SK-N-SH treated with all-trans-retinoic acid at 6 μM for 48 hours (cell line): ENCODE results near the gene CASP6.

Experiments used
- ARNTL ChIP-seq: fragments of 450-650 bp; formaldehyde crosslinking; IDR thresholded peaks from 2 replicates; pipeline ENCODE4 v1.5.0; 2020; ENCODE audit warnings: low read depth, mild to moderate bottlenecking, moderate library complexity, borderline replicate concordance
- BACH2 ChIP-seq: fragments of 250-450 bp; sonication (Bioruptor Pico); IDR thresholded peaks from 2 replicates; pipeline ENCODE4 v1.9.0; 2021; ENCODE audit warnings: mild to moderate bottlenecking, borderline replicate concordance
- ISL1 ChIP-seq: fragments of 250-450 bp; sonication (Bioruptor Pico); IDR thresholded peaks from 2 replicates; pipeline ENCODE4 v2.1.2; 2022; ENCODE audit warnings: mild to moderate bottlenecking, moderate library complexity
- RARB ChIP-seq: fragments of 250-450 bp; sonication (Bioruptor Pico); IDR thresholded peaks from 2 replicates; pipeline ENCODE4 v1.8.0; 2021; ENCODE audit warnings: mild to moderate bottlenecking, moderate library complexity
- ZC3H10 ChIP-seq: fragments of 250-450 bp; sonication (Bioruptor Pico); IDR thresholded peaks from 2 replicates; pipeline ENCODE4 v1.5.1; 2021; ENCODE audit warnings: mild to moderate bottlenecking, moderate library complexity
- ZNF565 ChIP-seq: fragments of 450-650 bp; formaldehyde crosslinking; conservative IDR thresholded peaks from 2 replicates; pipeline ENCODE4 v1.5.0; 2020; ENCODE audit warnings: low read depth, mild to moderate bottlenecking, moderate library complexity
- ZNF8 ChIP-seq: fragments of 450-650 bp; formaldehyde crosslinking; IDR thresholded peaks from 2 replicates; pipeline ENCODE4 v1.5.0; 2020; ENCODE audit warnings: mild to moderate bottlenecking, moderate library complexity
- TF ChIP-seq, protein P1 (sequence below): fragments of 250-450 bp; sonication (Bioruptor Pico); IDR thresholded peaks from 2 replicates; pipeline ENCODE4 v1.8.0; 2020; ENCODE audit warnings: mild to moderate bottlenecking, moderate library complexity, borderline replicate concordance

DNA sequence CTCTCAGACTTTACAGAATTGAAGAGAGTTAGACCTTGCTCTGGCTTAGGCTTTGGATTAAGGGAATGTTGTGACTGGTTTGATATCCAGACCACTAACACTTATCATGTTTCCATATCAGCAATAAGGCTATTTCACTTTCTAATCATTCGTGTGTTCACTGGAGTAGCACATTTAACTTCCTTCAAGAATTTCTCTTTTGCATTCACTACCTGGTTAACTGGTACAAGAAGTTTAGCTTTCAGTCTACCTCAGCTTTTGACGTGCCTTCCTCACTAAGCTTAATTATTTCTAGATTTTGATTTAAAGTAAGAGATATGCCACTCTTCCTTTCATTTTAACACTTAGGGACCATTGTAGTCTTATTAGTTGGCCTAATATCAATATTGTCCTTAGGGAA is 62.6 kb downstream of the CASP6 start:
- no peak for TF ChIP-seq ISL1 (CRISPR knock-in tag)
- no peak for TF ChIP-seq ARNTL (CRISPR knock-in tag)
- TF ChIP-seq ZC3H10 (CRISPR knock-in tag), result no peak
- TF ChIP-seq, protein P1, sequence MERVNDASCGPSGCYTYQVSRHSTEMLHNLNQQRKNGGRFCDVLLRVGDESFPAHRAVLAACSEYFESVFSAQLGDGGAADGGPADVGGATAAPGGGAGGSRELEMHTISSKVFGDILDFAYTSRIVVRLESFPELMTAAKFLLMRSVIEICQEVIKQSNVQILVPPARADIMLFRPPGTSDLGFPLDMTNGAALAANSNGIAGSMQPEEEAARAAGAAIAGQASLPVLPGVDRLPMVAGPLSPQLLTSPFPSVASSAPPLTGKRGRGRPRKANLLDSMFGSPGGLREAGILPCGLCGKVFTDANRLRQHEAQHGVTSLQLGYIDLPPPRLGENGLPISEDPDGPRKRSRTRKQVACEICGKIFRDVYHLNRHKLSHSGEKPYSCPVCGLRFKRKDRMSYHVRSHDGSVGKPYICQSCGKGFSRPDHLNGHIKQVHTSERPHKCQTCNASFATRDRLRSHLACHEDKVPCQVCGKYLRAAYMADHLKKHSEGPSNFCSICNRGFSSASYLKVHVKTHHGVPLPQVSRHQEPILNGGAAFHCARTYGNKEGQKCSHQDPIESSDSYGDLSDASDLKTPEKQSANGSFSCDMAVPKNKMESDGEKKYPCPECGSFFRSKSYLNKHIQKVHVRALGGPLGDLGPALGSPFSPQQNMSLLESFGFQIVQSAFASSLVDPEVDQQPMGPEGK, result no peak
- TF ChIP-seq RARB (CRISPR knock-in tag), result no peak
- no peak for TF ChIP-seq BACH2 (CRISPR knock-in tag)
- no peak for TF ChIP-seq ZNF8
- no peak for TF ChIP-seq ZNF565
